Measurements from ENCODE around the gene AKAP4.

AKAP4 gene, protein sequence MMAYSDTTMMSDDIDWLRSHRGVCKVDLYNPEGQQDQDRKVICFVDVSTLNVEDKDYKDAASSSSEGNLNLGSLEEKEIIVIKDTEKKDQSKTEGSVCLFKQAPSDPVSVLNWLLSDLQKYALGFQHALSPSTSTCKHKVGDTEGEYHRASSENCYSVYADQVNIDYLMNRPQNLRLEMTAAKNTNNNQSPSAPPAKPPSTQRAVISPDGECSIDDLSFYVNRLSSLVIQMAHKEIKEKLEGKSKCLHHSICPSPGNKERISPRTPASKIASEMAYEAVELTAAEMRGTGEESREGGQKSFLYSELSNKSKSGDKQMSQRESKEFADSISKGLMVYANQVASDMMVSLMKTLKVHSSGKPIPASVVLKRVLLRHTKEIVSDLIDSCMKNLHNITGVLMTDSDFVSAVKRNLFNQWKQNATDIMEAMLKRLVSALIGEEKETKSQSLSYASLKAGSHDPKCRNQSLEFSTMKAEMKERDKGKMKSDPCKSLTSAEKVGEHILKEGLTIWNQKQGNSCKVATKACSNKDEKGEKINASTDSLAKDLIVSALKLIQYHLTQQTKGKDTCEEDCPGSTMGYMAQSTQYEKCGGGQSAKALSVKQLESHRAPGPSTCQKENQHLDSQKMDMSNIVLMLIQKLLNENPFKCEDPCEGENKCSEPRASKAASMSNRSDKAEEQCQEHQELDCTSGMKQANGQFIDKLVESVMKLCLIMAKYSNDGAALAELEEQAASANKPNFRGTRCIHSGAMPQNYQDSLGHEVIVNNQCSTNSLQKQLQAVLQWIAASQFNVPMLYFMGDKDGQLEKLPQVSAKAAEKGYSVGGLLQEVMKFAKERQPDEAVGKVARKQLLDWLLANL

GRCh38 chrX:50200907-50201306 is at the start of gene AKAP4:
TSS of gene AKAP4 (minus strand) at chrX:50201007. CDS start at chrX:50200889, 118 bp downstream.
- no peak for DNase-seq

DNA sequence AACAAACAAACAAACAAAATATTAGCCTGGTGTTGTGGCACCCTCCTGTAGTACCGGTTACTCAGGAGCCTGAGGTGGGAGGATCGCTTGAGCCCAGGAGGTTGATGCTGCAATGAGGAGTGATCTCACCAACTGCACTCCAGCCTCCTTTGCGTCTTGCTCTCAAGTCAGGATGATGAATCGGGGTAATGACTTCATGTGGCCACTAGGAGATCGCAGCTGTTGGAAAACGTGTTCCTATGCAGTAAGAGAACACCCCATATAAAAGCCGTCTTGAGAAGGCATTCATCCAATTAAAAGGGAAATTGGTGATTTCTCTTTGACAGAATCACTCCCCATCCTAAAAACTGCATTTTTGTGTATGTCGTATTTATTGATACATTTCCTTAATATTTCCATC is 10.7 kb upstream of the AKAP4 start:
- DNase-seq: no peak

DNA sequence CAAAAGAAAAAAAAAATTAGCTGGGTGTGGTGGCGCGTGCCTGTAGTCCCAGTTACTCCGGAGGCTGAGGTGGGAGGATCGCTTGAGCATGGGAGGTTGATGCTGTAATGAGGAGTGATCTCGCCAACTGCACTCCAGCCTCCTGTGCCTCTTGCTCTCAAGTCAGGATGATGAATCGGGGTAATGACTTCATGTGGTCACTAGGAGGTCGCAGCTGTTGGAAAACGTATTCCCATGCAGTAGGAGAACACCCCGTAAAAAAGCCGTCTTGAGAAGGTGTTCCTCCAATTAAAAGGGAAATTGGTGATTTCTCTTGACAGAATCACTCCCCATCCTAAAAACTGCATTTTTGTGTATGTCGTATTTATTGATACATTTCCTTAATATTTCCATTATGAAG is 5.9 kb upstream of the AKAP4 start:
- no peak for DNase-seq

DNA sequence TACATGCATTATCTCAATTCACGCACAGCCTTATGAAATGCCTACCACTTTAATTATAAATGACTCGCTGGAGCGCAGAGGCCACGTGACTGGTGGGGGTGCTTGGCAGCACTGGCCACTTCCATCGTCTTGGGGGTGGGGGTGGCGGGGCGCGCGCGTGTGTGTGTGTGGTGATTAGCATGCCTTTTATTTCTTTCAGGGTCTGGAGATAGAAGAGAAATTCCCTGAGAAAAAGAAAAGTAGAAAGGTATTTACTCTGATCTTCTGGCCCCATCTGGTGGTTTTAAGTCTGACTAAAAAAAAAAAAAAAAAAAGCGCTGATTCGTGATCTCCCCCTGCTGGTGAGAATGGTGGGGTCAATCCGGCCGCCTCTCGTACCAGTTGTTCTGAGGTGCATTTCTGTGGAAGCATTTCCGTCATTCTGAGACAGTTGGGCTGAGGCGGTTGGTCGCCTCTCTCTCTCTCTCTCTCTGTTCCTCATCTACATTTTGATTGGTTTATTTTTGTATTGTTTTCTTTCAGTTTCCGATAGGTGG is 3.6 kb upstream of the AKAP4 start, which contains the start of gene CCNB3:
TSS of gene CCNB3 (plus strand) at position 402 of the 536 bp plus-strand sequence. CDS start 80,399 bp downstream, outside the sequence.
- DNase-seq: peak; percentile 81

- no peak for DNase-seq
These were observed 1.7 kb upstream of the AKAP4 start for GRCh38 chrX:50202539-50202938.

GRCh38 chrX:50198348-50198747 is 2.5 kb downstream of the AKAP4 start:
- no peak for DNase-seq

DNA sequence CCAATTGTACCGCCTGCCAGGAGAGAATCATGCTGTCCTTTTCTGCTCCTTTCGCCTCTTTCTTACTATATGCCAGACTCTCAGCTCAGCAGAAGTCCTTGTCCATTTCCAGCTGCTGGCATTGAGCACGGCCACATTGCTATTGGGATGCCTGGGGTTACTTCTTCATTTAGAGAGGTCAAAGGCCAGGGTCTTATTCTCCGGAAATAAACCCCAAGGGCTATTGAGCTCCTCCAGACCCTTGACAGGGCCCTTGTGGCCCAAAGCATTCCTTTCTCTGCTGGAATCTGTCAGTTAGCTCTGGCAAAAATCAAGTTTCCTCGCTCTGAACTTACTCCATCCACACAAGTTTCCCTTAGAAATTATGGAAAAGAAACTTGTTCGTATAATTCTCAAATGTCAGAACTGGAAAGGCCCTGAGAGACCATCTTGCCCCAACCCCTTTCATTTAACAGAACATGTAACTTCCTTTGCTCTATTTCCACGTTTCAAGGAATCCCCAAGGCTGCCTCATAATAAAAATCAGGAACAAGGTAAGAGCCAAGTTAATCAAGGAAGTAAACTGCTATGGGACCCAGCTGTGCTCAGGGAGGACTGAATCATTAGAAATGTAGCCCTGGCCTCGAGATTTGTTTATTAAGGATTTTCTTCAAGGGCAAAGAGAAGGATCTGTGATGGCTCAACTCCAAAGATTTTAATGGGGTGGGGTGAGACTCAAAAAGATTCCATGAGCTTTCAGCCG is 11.8 kb downstream of the AKAP4 start:
- no peak for DNase-seq

DNA sequence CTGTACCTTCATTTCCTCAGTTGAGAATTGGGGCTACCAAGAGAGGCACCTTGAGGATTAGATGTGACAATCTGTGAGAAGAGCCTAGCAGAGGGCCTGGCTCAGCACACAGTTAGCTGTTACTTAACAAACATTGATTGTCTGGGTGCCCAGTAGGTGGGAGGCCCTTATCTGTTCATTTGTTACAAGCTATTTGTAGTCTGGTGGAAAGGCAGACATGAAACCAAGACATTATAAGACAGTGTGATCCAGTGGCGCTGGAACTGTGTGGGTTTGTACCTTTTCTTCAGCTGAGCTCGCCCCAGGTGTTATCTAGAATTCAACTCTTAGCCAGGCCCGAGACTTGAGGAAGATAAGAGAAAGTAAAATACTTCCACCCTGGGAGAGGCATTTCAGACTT is 16.9 kb downstream of the AKAP4 start:
- no peak for DNase-seq

DNA sequence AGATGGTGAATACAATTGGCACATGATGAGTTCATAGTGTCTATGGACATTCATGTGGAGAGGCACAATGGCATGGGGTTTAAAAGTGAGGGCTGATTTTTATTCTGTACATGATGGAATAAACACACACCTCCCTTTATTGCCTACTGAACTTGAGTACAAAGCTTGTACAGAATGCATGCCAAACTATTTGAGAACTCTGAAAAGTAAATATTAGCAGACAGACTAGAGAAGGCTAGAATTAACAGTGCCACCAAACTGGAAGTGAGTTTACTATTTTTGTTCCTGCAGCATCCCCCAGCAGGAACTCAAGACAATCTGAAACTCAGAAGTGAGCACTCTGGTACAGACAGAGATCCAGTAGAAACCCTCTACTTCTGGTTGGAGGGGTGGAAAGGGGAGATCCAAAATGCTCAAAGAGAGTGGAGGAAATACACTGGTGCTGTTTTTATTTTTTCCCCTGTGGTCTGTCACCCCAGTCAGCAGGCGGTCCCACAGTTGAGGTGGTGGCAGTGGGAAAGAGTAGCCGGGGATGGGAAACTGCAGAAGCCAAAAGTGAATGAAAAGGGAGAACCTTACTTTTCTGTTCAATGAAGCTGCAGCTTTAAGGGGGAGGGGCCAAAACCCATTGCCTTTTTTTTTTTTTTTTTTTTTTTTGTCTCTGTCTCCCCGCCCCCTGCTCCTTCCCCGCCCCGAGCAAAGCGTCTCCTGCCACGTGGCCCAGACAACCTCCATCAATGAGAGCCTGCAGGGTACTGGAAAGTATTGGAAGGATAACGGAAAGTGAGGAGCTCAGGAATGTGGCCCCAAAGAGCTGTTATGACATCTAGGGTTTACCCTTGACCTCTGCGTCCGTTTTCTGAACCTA is 20.5 kb downstream of the AKAP4 start:
- DNase-seq: no peak

- DNase-seq: no peak
These were observed 31.1 kb downstream of the AKAP4 start for GRCh38 chrX:50169717-50170116.

DNA sequence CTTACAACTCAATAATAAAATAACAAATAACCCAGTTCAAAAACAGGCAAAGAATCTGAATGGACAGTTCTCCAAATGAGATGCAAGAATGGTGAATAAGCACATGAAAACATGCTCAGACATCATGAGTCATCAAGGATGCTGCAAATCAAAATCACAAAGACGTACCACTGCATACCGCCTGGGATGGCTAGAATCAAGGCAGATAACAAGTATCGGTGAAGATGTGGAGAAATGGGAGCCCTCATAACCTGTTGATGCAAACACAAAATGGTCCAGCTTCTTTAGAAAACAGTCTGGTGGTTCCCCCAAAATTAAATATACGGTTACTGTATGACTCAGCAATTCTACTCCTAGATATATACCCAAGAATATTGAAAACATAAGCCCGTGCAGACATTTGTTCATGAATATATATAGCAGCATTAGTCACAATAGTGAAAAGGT is 32.5 kb downstream of the AKAP4 start:
- DNase-seq: no peak

- no peak for DNase-seq
These were observed 33.4 kb downstream of the AKAP4 start for GRCh38 chrX:50167366-50167765.

- DNase-seq: no peak
These were observed 35.1 kb downstream of the AKAP4 start for GRCh38 chrX:50165727-50166126.

GRCh38 chrX:50161127-50161526 is 39.7 kb downstream of the AKAP4 start:
- no peak for DNase-seq

GRCh38 chrX:50158593-50158992 is 42.2 kb downstream of the AKAP4 start:
- no peak for DNase-seq

- no peak for DNase-seq
These were observed 43.2 kb downstream of the AKAP4 start for GRCh38 chrX:50157545-50158135.

DNA sequence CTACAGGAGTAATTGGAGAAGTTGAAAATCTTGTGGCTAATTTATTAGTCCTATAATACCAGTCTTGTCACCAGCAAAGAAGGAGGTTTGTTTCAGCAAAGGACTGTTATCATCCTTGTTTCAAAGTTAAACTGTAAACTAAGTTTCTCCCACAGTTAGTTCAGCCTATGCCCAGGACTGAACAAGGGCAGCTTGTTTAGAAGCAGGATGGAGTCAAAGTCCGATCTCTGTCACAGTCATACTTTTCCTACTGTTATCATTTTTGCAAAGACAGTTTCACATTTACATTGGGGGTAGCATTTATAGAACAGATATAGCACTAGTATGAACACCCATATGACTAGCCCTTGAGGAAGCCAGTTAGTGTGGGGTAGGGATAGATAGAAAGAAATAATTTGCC is 46.4 kb downstream of the AKAP4 start:
- DNase-seq: no peak

- DNase-seq: no peak
These were observed 48.4 kb downstream of the AKAP4 start for GRCh38 chrX:50152456-50152855.

DNA sequence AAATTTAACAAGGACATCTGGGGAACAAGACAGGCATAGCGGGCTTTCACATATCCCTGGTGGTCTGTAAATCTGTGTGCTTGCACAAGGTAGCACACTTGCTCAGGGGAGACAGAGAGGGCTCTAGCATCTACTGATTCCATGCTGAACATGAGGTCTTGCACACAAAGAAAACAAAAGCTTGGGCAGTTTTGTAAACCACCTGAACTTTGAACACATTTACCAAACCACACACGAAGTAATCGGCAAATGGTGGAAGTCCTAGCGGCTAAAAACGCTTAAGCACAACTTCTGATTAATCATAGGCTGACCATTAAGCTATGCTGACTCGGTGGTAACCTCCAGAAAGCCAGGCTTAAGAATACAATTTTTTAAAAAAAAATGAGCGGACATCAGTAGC is 52.8 kb downstream of the AKAP4 start:
- DNase-seq: no peak

All from activated CD8-positive, alpha-beta memory T cell treated with anti-CD3 and anti-CD28 coated beads for 24 hours (primary cell).